NK-92 (cell line): ENCODE data around the gene ACSL6.

Experiments
- DNase-seq: peaks from one replicate; lab custom pipeline; 2025; ENCODE audit not compliant: unreplicated experiment; lab: John Stamatoyannopoulos, UW

The ACSL6 gene

DNA sequence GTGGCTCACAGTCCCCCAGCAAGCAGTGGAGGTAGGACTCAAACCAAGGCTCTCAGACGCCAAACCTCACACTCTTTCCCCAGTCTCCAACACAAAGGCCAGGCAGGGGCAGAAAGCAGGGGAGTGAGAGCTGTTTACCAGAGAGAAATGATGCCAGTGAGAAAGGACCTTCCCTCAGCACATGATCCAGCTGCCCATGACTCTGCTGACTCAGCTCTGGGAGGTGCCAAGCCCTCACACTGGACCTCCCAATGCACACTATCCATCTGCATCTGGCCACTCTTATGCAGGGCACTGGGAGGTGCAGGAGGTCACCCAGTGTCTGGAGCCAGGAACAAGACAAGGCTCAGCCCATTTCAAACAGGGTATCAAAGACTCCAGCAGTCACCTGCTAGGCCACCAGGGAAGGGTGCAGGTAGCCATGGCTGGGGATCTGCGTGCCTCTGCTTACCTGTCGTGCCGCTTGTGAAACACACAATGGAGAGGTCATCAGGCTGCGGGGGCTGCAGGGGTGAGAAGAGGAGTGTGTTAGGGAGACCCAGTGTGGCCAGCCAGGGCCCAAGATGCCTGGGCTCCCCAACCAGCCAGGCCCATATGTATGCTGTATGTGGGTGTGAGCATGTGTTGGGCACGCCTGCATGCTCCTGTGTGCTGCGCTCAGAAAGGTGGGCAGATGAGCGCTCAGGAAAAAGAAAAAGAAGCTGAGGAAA lies 26.3 kb downstream of the ACSL6 start:
- no peak for DNase-seq

GRCh38 chr5:131983244-131983771 lies 28.1 kb downstream of the ACSL6 start:
- DNase-seq: no peak

DNA sequence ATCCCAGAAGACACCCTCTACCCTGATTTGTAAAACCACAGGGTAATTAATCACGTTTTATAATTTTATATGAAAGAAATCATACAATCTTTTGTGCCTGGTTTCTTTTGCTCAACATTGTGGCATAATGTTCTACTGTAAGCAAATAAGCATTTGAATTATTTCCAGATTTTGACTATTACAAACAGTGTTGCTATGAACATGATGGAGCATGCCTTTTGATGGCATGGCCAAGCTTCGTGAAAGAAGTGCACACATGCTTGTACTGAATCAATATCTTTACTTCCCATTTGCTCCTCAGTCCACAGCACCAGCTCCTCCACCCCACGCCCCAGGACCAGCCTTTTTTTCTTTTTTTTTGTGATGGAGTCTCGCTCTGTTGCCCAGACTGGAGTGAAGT lies 29.9 kb downstream of the ACSL6 start:
- DNase-seq: no peak

GRCh38 chr5:131980696-131981095 lies 30.8 kb downstream of the ACSL6 start:
- no peak for DNase-seq

DNA sequence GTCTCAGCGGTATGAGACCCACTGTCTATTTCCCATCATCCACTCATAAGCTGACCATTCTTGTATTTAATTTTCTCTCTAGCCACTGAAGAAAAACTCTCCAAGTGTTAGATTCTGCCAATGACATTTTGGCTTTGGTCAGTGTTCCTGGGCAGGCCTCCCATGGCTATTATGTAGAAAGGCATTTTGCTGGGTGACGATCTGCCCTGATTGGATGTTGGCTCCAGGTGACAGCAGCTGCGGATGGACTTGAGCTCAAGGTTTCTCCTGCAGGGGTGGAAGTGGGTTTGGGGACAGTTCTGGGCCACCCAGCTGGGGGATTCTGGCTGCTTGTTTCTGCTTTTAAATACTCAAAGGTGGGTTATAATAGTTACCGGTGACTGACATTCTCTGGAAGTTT lies 31.6 kb downstream of the ACSL6 start:
- no peak for DNase-seq

DNA sequence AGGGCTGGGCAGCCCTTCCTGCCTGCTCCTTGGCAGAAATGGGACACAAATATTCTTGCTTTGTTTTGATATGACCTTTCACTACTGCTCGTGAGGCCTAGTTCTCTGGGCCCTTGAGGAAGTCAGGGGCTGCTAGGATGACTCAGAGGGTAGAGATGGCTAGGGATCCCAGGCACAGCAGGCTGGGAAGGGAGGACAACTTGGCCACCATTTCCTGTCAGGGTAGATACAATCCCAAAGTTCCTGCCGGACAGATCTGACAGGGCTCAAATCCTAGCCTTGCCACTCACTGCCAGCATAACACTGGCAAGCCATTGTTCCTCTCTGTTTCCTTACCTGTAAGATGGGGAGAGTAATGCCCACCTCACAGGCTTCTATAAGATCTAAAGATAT lies 34.2 kb downstream of the ACSL6 start:
- DNase-seq: no peak

DNA sequence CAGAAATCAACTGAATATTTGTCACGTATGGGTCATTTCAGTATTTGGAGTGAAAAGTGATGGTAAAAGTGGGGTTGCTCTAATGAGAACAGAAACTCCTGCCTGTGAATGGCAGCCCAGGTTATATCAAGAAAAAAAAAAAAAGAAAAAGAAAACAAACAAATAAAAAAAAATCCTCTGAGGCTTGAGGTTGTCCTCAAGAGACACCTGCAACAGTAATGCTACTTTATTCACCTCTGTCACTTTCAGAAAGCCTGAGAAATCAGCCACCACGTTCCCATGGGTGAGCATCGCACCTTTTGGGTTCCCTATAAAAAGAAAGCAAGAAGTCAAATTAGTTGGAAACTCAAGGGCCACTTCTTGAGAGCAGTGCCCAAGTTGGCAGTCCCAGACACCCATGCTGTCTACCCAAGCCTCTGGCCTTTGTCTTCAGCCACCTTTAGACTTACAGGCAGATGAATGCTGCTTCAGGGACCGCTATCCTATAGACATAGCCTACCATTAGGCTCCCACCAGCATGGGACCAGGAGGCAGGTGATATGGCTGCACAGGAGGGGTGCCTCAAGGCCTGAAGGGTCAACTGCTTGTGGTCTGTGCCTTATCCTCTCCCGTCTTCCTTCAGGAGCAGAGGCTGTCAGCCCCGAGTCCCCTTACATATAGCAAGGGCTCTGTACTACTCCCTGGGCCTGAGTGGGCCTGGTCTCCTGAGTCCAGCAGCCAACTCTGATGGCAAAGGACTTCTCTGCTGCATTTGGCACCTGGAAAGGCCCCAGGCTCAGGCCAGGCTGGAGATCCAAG lies 34.8 kb downstream of the ACSL6 start:
- DNase-seq: no peak

GRCh38 chr5:131974956-131975726 lies 36.3 kb downstream of the ACSL6 start:
- no peak for DNase-seq

GRCh38 chr5:131974622-131974955 lies 36.9 kb downstream of the ACSL6 start:
- DNase-seq: no peak

- DNase-seq: no peak
These were observed 37.4 kb downstream of the ACSL6 start for GRCh38 chr5:131974016-131974415.

DNA sequence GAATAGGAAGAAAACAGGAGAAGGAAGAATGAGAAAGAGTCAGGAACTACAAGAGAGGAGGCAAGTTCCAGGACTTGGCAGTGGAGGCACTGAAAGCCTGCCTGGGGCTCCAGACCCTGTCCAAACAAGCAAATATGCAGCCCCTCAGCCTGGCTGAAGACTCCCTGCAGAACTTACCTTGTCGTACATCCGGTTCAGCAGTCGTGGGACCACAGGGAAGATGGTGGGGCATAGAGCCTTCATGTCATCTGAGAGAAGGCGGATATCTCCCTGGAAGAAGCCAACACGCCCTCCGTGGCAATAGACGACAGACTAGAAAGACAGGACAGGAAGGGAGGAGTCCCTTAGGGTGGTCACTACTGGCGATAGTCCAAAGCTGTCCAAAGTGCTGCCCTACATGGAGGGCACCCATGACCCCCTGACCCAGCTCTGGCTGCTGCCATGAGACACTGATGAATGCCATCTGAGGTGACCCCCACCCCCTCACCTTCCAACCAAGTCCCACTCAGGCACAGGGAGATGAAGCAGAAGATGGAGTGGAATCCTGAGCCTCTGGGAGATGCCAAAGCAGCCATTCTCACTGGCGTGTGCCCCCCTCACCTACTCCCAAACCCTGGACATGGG lies 38.3 kb downstream of the ACSL6 start:
- no peak for DNase-seq

GRCh38 chr5:131968396-131968954 lies 43.0 kb downstream of the ACSL6 start:
- DNase-seq: no peak

- no peak for DNase-seq
These were observed 44.9 kb downstream of the ACSL6 start for GRCh38 chr5:131966551-131966950.

DNA sequence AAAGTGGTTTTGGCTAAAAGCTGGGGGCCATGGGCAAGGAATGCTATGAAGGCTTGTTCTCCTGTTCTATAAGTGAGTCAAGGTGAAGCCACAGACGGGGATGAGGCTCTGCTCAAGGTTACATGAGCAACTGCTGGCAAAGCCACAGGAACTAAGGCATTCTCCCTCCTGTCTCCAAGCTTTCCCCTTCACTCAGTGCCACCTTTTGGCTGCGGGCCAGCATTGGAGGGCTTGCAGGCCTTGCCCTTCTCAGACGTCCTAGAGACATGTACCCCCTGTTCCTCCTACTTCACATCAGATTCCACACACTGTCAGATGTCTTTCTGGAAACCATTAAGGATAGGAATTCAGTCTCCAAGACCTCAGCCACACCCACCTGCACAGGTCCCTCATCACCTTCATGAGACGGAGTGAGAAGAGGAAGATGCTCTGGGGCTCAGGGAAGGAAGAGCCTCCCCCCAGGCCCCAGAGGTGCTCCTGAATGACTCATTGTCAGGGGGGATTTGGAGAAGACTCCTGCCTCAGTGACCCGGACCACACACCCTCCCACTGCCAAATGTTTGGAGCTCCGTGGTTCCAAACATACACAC lies 45.5 kb downstream of the ACSL6 start:
- DNase-seq: no peak

DNA sequence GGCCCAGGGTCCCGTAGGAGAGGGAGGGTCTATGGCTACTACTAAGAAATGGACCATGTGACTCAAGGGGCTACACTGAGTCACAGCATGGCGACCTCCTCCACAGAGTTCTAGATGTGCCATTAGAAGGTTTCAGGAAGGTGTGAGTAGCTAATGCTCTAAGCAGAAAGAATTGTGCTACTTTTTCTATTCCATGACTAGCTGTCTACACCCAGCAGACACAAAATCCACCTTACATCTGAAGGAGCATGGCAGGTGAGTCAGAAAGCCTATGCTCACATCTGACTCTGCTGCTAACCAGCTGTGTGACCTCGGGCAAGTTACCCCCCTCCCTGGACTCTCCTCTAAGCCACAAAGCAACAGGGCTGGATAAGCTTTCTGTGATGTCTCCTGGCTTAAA lies 51.6 kb downstream of the ACSL6 start:
- no peak for DNase-seq

- no peak for DNase-seq
These were observed 52.3 kb downstream of the ACSL6 start for GRCh38 chr5:131959136-131959535.

DNA sequence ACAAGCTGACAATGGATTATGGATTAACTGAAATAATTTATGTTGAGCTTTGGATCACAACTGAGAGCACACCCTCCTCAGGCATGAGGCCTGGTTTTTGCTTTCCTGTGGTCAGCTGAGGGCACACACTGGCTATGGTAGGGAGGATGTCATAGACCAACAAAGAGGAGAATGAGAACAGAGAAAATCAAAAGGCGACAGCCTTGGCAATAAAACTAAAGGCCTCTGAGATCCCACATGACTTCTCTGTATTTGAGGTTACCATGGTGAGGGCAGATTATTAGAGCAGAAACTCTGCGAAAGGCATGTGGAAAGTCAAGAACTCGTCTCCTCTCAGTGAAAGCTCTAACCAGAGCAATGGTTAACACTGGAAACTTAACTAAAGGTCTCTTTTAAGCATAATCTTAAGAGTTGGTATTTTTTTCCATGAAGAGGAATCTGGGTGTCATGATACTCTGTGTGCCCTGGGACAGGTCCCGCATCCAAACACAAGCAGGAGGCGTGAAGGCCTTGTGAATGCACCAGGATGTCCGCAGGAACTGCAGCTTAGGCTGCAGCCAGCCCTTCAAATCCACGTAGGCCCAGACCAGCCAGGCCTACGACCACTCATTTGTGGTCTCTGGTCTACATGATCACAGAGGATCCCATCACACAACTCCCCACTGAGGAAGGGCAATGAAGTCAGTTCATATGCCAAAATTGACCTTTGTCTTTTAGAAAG lies 53.6 kb downstream of the ACSL6 start:
- DNase-seq: no peak

GRCh38 chr5:131953969-131954368 lies 57.5 kb downstream of the ACSL6 start:
- no peak for DNase-seq

DNA sequence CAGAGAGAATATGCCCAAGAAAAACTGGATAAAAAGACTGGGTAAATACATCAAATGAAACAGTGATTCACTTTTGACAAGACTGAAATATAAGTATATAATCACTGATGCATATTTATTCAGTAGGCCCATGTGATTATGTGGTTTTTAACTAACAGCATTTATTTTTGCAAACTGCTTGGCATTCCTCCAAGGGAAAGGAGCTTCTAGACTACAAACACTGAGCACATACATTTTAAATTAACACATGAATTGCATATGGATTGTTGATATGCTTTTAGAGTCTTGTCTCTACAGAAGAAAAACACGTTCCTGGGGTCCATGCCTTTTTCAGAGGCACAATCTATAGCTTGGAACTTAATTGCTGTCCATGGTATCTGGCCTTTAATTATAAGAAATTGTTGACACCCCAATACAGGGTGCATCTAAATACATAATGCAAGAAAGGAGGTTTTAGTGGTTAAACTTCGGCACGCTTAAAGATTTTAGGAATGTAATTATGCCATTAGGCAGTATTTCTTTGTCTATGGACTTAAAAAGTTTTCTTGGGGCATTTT lies 59.1 kb downstream of the ACSL6 start:
- no peak for DNase-seq

DNA sequence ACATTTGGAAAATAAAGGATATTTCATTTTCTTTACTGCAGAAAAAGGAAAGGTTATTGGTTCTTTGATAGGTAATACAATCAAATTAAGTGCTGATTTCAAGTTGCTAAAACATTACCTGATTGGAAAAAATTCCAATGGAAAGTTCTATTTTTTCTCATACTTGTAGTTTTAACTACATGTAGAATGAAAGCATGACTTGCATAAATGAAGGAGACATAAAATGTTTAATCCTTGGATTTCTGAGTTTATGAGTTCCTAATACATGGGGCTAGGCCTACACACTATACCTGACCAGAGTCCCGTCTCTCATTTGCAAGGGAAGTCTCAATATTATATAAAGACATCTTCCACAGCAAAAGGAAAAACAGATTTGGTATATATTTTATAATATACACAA lies 60.8 kb downstream of the ACSL6 start:
- no peak for DNase-seq
